Ascending aorta (tissue), 2 donors: Measurements from ENCODE around the gene WDR4. TPM values are rescaled to one million over a fixed set of nuclear protein-coding genes. Genes with fewer than 3 reads are reported as not detected.

Source experiments
- DNase-seq, 2 donors: peaks; one replicate each; pipeline ENCODE4 v3.0.0-alpha.2; 2019; ENCODE audit warnings: low spot score in 2 of 2
- H3K27ac ChIP-seq, 2 donors: fragments of 200-600 bp; sonication (generic); one replicate each; pipeline ENCODE4 v1.5.1; 2016 to 2017; ENCODE audit warnings: mild to moderate bottlenecking in 1 of 2
- H3K27me3 ChIP-seq: fragments of 200-600 bp; sonication (generic); one replicate; pipeline ENCODE4 v1.5.1; 2017
- H3K36me3 ChIP-seq, 2 donors: fragments of 200-600 bp; sonication (generic); one replicate each; pipeline ENCODE4 v1.5.1; 2016
- H3K4me1 ChIP-seq, 2 donors: fragments of 200-600 bp; sonication (generic); one replicate each; pipeline ENCODE4 v1.5.1; 2016 to 2017; ENCODE audit warnings: mild to moderate bottlenecking in 1 of 2
- H3K4me3 ChIP-seq, 2 donors: fragments of 200-600 bp; sonication (generic); one replicate each; pipeline ENCODE4 v1.5.1; 2016 to 2017; ENCODE audit warnings: mild to moderate bottlenecking in 1 of 2
- H3K9me3 ChIP-seq, 2 donors: fragments of 200-600 bp; sonication (generic); one replicate each; pipeline ENCODE4 v1.5.1; 2016
- CTCF ChIP-seq, 3 experiments: fragments of 200-600 bp in 2 of 3; fragments of 450-650 bp in 1 of 3; sonication (generic) in 2 of 3; IDR thresholded peaks; one replicate each; pipeline ENCODE4 v1.5.1; 2016 to 2019; ENCODE audit warnings: antibody characterized with exemption in 3 of 3, mild to moderate bottlenecking in 1 of 3, moderate library complexity in 1 of 3
- intact Hi-C: fragments of 100-400 bp; cut with DNase I; formaldehyde crosslinking; loops from one replicate; pipeline ENCODE4 v1.15.1; 2023
- total RNA-seq: library from RNA; depleted of rRNA; stranded (reverse); fragments of >200 nt; gene quantifications from one replicate; pipeline ENCODE4 v1.1.0, GENCODE V29; 2016

Gene WDR4
- total RNA-seq, 1 donor from 2014 or later = 51.9 TPM

GRCh38 chr21:42905195-42905594 is 25.9 kb upstream of the WDR4 start:
- no peak for DNase-seq
- Histone ChIP-seq H3K27me3 (no peaks in the 10 kb centered on the region), H3K36me3 (peaks cover 79 to 80% of the 10 kb centered on the region in 2 donors), H3K27ac (no peak overlapping the region), H3K4me3 (no peak overlapping the region), H3K9me3 (no peaks in the 10 kb centered on the region), H3K4me1 (no peaks in the 10 kb centered on the region)
- intact Hi-C loops = no loop called here
- no peak for TF ChIP-seq CTCF (IDR thresholded peaks at IDR 0.05)

GRCh38 chr21:42903817-42904216 is 24.5 kb upstream of the WDR4 start:
- intact Hi-C loops = no loop called here
- Histone ChIP-seq H3K4me1 (no peaks in the 10 kb centered on the region), H3K36me3 (peaks cover 70 to 78% of the 10 kb centered on the region in 2 donors), H3K9me3 (no peaks in the 10 kb centered on the region), H3K27ac (no peak overlapping the region), H3K4me3 (no peak overlapping the region), H3K27me3 (no peaks in the 10 kb centered on the region)
- no peak for DNase-seq
- no peak for TF ChIP-seq CTCF (IDR thresholded peaks at IDR 0.05)

- H3K27me3 ChIP-seq = no peaks in the 10 kb centered on the region
- H3K36me3 ChIP-seq = peaks cover 47 to 68% of the 10 kb centered on the region in 2 donors
- no peak overlapping the region for H3K27ac ChIP-seq
- H3K4me3 ChIP-seq = no peak overlapping the region
- intact Hi-C loops = no loop called here
- no peaks in the 10 kb centered on the region for H3K9me3 ChIP-seq
- no peaks in the 10 kb centered on the region for H3K4me1 ChIP-seq
- DNase-seq = no peak
- no peak for TF ChIP-seq CTCF (IDR thresholded peaks at IDR 0.05)
These were observed 21.1 kb upstream of the WDR4 start for GRCh38 chr21:42900446-42900845.

- H3K4me3 ChIP-seq = peak within 1 kb of the TSS; percentile 87 to 91
- H3K4me1 ChIP-seq = peaks cover 0 to 3% of the 10 kb centered on the region in 2 donors
- H3K27me3 ChIP-seq = no peaks in the 10 kb centered on the region
- H3K36me3 ChIP-seq = peaks cover 8 to 17% of the 10 kb centered on the region in 2 donors
- no peaks in the 10 kb centered on the region for H3K9me3 ChIP-seq
- H3K27ac ChIP-seq = peak within 1 kb of the TSS; percentile 90 to 97
- no peak for TF ChIP-seq CTCF (IDR thresholded peaks at IDR 0.05)
- DNase-seq = peak; percentile 99 to 100
- intact Hi-C loops = loop anchor here (1.0 to 2.0 kb wide), 3 partner anchors 14 to 81 kb away; partner anchors contain the start of genes PKNOX1 and WDR4
These were observed 13.8 kb upstream of the WDR4 start, which contains the start of gene NDUFV3 for GRCh38 chr21:42892931-42893755. Gene NDUFV3, plus strand, starts transcription at chr21:42893309. Its CDS starts 25 bp downstream, at chr21:42893334.

GRCh38 chr21:42892582-42892930 is 13.2 kb upstream of the WDR4 start:
- intact Hi-C loops = loop anchor here (2.0 kb wide), 1 partner anchor 48 kb away; no protein-coding TSS in a partner anchor

More at GRCh38 chr21:42892582-42892930, 13.2 kb upstream of the WDR4 start:
- no peak for TF ChIP-seq CTCF (IDR thresholded peaks at IDR 0.05)
- Histone ChIP-seq H3K9me3 (no peaks in the 10 kb centered on the region), H3K27me3 (no peaks in the 10 kb centered on the region), H3K4me3 (peak overlapping the region; percentile 87 to 91), H3K4me1 (peaks cover 0 to 3% of the 10 kb centered on the region in 2 donors), H3K27ac (peak overlapping the region; percentile 88 to 97), H3K36me3 (peaks cover 5 to 13% of the 10 kb centered on the region in 2 donors)
- no peak for DNase-seq
